ENCODE measurements around the gene VMAC. TPM values are rescaled to one million over a fixed set of nuclear protein-coding genes. Genes with fewer than 3 reads are reported as not detected.

Gene VMAC
- total RNA-seq, 1 donor from 2014 or later = 7.5 TPM

- no peak for TF ChIP-seq CTCF (IDR thresholded peaks at IDR 0.05; ENCODE audit: partially characterized antibody, unreplicated experiment)
- peaks cover 6% of the 10 kb centered on the region for H3K27me3 Mint-ChIP-seq (ENCODE audit: unreplicated experiment)
- H3K9me3 Mint-ChIP-seq (ENCODE audit: unreplicated experiment) = peaks cover 6% of the 10 kb centered on the region
- H3K27ac Mint-ChIP-seq (ENCODE audit: unreplicated experiment) = no peak within 1 kb of the TSS
- H3K36me3 Mint-ChIP-seq (ENCODE audit: unreplicated experiment) = no peaks in the 10 kb centered on the region
- H3K4me1 Mint-ChIP-seq (ENCODE audit: low read depth, unreplicated experiment) = peaks cover 13% of the 10 kb centered on the region
- no peak for DNase-seq
- H3K4me3 Mint-ChIP-seq (ENCODE audit: unreplicated experiment) = no peak within 1 kb of the TSS
Observed at GRCh38 chr19:5913739-5914357, 9.2 kb downstream of the VMAC start, which contains the start of gene CAPS. Gene CAPS (plus strand): TSS chr19:5914254. CDS start chr19:5914407, 153 bp downstream.

- H3K27ac Mint-ChIP-seq (ENCODE audit: unreplicated experiment) = no peak overlapping the region
- no peak overlapping the region for H3K4me3 Mint-ChIP-seq (ENCODE audit: unreplicated experiment)
- H3K9me3 Mint-ChIP-seq (ENCODE audit: unreplicated experiment) = peaks cover 6% of the 10 kb centered on the region
- no peak for TF ChIP-seq CTCF (IDR thresholded peaks at IDR 0.05; ENCODE audit: partially characterized antibody, unreplicated experiment)
- peaks cover 13% of the 10 kb centered on the region for H3K4me1 Mint-ChIP-seq (ENCODE audit: low read depth, unreplicated experiment)
- no peaks in the 10 kb centered on the region for H3K36me3 Mint-ChIP-seq (ENCODE audit: unreplicated experiment)
- peaks cover 6% of the 10 kb centered on the region for H3K27me3 Mint-ChIP-seq (ENCODE audit: unreplicated experiment)
- no peak for DNase-seq
Observed at GRCh38 chr19:5914358-5914774, 9.7 kb downstream of the VMAC start.

GRCh38 chr19:5914946-5915781 lies 10.5 kb downstream of the VMAC start:
- peaks cover 13% of the 10 kb centered on the region for H3K4me1 Mint-ChIP-seq (ENCODE audit: low read depth, unreplicated experiment)
- no peaks in the 10 kb centered on the region for H3K36me3 Mint-ChIP-seq (ENCODE audit: unreplicated experiment)
- no peak overlapping the region for H3K27ac Mint-ChIP-seq (ENCODE audit: unreplicated experiment)
- TF ChIP-seq CTCF (IDR thresholded peaks at IDR 0.05; ENCODE audit: partially characterized antibody, unreplicated experiment) = no peak
- no peak for DNase-seq
- peaks cover 6% of the 10 kb centered on the region for H3K27me3 Mint-ChIP-seq (ENCODE audit: unreplicated experiment)
- H3K4me3 Mint-ChIP-seq (ENCODE audit: unreplicated experiment) = no peak overlapping the region
- peaks cover 2% of the 10 kb centered on the region for H3K9me3 Mint-ChIP-seq (ENCODE audit: unreplicated experiment)

- Mint-ChIP-seq H3K4me1 (ENCODE audit: low read depth, unreplicated experiment) (peaks cover 13% of the 10 kb centered on the region), H3K27ac (ENCODE audit: unreplicated experiment) (no peak overlapping the region), H3K4me3 (ENCODE audit: unreplicated experiment) (no peak overlapping the region)
Observed at GRCh38 chr19:5915782-5916165, 11.1 kb downstream of the VMAC start.

More at GRCh38 chr19:5915782-5916165, 11.1 kb downstream of the VMAC start:
- no peak for DNase-seq
- H3K27me3 Mint-ChIP-seq (ENCODE audit: unreplicated experiment) = peaks cover 6% of the 10 kb centered on the region
- no peak for TF ChIP-seq CTCF (IDR thresholded peaks at IDR 0.05; ENCODE audit: partially characterized antibody, unreplicated experiment)
- H3K36me3 Mint-ChIP-seq (ENCODE audit: unreplicated experiment) = no peaks in the 10 kb centered on the region
- peaks cover 2% of the 10 kb centered on the region for H3K9me3 Mint-ChIP-seq (ENCODE audit: unreplicated experiment)

Measured in glutamatergic neuron (in vitro differentiated cells).